ENCODE data around the gene VSTM2L. TPM values are rescaled to one million over a fixed set of nuclear protein-coding genes. Genes with fewer than 3 reads are reported as not detected.

The VSTM2L gene
- total RNA-seq, 1 donor from 2014 or later = 1.6 TPM

- ATAC-seq = peak; percentile 65
- no peak for DNase-seq (ENCODE audit: low spot score)
- intact Hi-C loops (cut with DNase I) = no loop called here
Observed at GRCh38 chr20:37896932-37897548, 5.9 kb upstream of the VSTM2L start.

GRCh38 chr20:37898233-37899104 lies 4.5 kb upstream of the VSTM2L start:
- ATAC-seq (no peak), DNase-seq (ENCODE audit: low spot score) (no peak)
- intact Hi-C loops (cut with DNase I) = no loop called here

- DNase-seq (ENCODE audit: low spot score) (no peak), ATAC-seq (no peak)
- intact Hi-C loops (cut with DNase I) = no loop called here
Observed at GRCh38 chr20:37899105-37900045, 3.6 kb upstream of the VSTM2L start.

GRCh38 chr20:37901240-37901639 lies 1.7 kb upstream of the VSTM2L start:
- no peak for ATAC-seq
- intact Hi-C loops (cut with DNase I) = no loop called here

GRCh38 chr20:37901654-37902503 lies 1.0 kb upstream of the VSTM2L start:
- intact Hi-C loops (cut with DNase I) = no loop called here
- ATAC-seq = peak; percentile 52
- no peak for DNase-seq (ENCODE audit: low spot score)

More at GRCh38 chr20:37901240-37901639, 1.7 kb upstream of the VSTM2L start:
- DNase-seq (ENCODE audit: low spot score) = no peak

- DNase-seq (ENCODE audit: low spot score) (no peak), ATAC-seq (no peak)
- intact Hi-C loops (cut with DNase I) = no loop called here
Observed at GRCh38 chr20:37903317-37904007, 535 bp downstream of the VSTM2L start.

- DNase-seq (ENCODE audit: low spot score) = no peak
- intact Hi-C loops (cut with DNase I) = no loop called here
- ATAC-seq = no peak
Observed at GRCh38 chr20:37904008-37904642, 1.2 kb downstream of the VSTM2L start.

GRCh38 chr20:37904845-37905373 lies 2.0 kb downstream of the VSTM2L start:
- intact Hi-C loops (cut with DNase I) = no loop called here
- ATAC-seq (no peak), DNase-seq (ENCODE audit: low spot score) (no peak)

- no peak for ATAC-seq
- intact Hi-C loops (cut with DNase I) = no loop called here
- no peak for DNase-seq (ENCODE audit: low spot score)
Observed at GRCh38 chr20:37905671-37906613, 3.0 kb downstream of the VSTM2L start.

GRCh38 chr20:37907330-37907676 lies 4.4 kb downstream of the VSTM2L start:
- DNase-seq (ENCODE audit: low spot score) = no peak
- intact Hi-C loops (cut with DNase I) = no loop called here

GRCh38 chr20:37907677-37908401 lies 4.9 kb downstream of the VSTM2L start:
- ATAC-seq (no peak), DNase-seq (ENCODE audit: low spot score) (no peak)
- intact Hi-C loops (cut with DNase I) = no loop called here

More at GRCh38 chr20:37907330-37907676, 4.4 kb downstream of the VSTM2L start:
- no peak for ATAC-seq

- ATAC-seq (no peak), DNase-seq (ENCODE audit: low spot score) (no peak)
- intact Hi-C loops (cut with DNase I) = no loop called here
Observed at GRCh38 chr20:37911261-37911660, 8.3 kb downstream of the VSTM2L start.

- ATAC-seq (peak; percentile 81), DNase-seq (ENCODE audit: low spot score) (no peak)
- intact Hi-C loops (cut with DNase I) = no loop called here
Observed at GRCh38 chr20:37911838-37912281, 8.9 kb downstream of the VSTM2L start.

GRCh38 chr20:37912874-37913273 lies 9.9 kb downstream of the VSTM2L start:
- ATAC-seq = no peak
- intact Hi-C loops (cut with DNase I) = no loop called here

GRCh38 chr20:37913567-37914366 lies 10.8 kb downstream of the VSTM2L start:
- DNase-seq (ENCODE audit: low spot score) = no peak
- ATAC-seq = no peak
- intact Hi-C loops (cut with DNase I) = no loop called here

More at GRCh38 chr20:37912874-37913273, 9.9 kb downstream of the VSTM2L start:
- no peak for DNase-seq (ENCODE audit: low spot score)
